Measurements from ENCODE around the gene CARMIL1. TPM values are rescaled to one million over a fixed set of nuclear protein-coding genes. Genes with fewer than 3 reads are reported as not detected.

Gene CARMIL1
- total RNA-seq, 1 donor from 2014 or later = 21.1 TPM

Small RNAs within 50 kb of the gene (small RNA-seq; reads per million reads assigned to genes)
- gene RF00019 (ENCODE audit: low replicate concordance) = not detected
- not detected for gene RNU6-987P (ENCODE audit: low replicate concordance)
